NCI-H146 (cell line): ENCODE data around the gene NRP1.
"Not testable (repeated sequence)": the region's sequence is repeated elsewhere in the genome, so short reads cannot be mapped to it uniquely, and the experiment has no call there.

ENCODE experiments used
- DNase-seq: peaks from one replicate; lab custom pipeline; 2025; lab: John Stamatoyannopoulos, UW

NRP1 gene

GRCh38 chr10:33334153-33334804, at the start of gene NRP1:
NRP1 (minus strand) TSS chr10:33334667; CDS start chr10:33334382, 285 bp downstream.
- peak; percentile 61 for DNase-seq

DNA sequence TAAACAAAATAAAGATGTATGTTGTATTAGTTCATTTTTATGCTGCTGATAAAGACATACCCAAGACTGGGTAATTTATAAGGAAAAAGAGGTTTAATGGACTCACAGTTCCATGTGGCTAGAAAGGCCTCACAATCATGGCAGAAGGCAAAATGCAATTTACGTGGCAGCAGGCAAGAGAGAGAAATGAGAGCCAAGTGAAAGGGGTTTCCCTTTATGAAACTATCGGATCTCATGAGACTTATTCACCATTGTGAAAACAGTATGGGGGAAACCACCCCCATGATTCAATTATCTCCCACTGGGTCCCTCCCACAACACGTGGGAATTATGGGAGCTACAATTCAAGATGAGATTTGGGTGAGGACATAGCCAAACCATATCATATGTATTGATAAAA, 49.7 kb upstream of the NRP1 start:
- DNase-seq, result not testable (repeated sequence)

DNA sequence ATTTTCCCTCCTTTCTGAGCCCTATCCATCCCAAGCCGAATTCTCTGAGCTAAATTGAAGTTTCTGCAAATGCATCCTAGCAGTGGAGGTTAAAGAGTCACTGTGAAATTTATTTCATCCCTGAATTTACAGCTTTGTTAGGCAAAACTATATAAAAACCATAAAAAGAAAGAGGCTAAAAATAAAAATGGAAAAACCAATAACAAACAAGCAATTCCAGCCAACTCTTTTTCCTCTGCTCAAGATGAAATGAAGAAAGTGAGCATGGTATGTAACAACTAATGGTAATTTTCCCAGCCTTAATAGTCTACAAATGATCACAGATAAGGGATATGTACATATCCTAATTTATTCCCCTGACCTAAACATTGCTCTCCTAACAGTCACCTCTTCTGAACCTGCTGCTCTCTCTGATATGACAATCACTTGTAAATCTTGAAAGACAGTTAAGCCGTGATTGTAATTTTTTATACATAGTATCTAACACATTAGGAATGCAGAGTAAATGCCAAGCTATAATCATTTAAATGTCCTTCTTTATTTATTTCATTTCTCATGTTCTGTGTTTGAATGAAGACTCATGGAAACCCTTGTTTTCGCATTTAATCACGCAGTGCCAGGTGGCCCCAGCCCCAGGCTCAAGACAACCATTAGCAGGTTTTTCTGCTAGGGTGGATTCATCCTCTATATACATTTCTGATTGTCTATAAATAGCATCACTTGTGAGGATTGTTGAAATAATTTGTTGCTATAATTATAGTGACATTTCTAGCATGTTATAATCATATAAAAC, 48.6 kb upstream of the NRP1 start:
- DNase-seq, result no peak

- DNase-seq, result no peak
Measured at GRCh38 chr10:33382216-33382600, 47.7 kb upstream of the NRP1 start.

- DNase-seq, result no peak
Measured at GRCh38 chr10:33381451-33382215, 47.2 kb upstream of the NRP1 start.

- no peak for DNase-seq
Measured at GRCh38 chr10:33377658-33378025, 43.2 kb upstream of the NRP1 start.

DNA sequence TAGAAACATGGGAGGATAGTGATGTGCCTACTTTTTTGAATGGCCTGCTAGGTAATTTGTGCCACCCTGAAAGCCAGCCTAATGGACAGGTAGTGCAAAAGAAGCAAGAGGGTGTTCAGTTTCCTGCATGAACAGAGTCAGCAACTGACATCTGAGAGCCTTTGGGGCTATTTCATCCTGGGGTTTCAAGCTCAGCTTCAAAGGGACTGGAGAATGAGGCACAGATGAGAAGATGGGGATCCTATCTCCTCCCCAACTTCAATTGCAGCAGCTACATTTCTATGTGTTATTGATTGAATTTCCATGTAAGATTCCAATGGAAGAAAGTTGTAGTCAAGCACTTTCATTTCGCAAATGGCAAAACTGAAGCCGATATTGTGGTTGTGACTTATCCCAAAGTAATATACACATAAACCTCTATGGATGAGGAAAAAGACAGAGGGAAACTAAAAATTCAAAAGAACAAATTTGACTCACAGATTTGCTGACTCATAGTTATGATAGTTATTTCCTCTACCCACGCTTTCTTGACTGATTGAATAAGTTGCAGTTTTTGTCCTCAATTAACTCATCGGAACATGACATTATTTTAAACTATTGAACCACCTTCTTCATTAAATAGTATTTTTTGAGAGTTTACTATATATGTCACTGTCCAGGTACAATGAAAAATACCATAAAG, 42.6 kb upstream of the NRP1 start:
- DNase-seq, result no peak

DNA sequence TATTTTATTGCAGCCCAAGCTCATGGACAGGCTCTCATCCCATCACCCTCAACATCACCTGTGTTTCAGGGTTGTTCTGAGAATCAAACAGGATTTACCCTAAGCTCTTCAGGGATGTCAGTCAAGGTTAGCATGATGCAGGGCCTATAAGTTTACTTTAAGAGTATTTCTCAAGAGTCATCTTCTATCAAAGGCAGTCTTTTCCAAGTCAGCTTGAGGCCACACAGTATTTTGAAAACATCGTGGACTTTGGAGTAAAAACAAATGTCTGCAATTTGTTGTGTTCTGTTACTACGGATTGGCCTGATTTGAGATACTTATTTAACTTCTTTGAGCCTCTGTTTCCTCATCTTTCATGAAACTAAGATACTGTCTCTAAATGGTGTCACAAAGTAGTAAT, 42.0 kb upstream of the NRP1 start:
- no peak for DNase-seq

GRCh38 chr10:33373263-33373662, 38.8 kb upstream of the NRP1 start:
- no peak for DNase-seq

GRCh38 chr10:33371234-33371633, 36.8 kb upstream of the NRP1 start:
- DNase-seq, result no peak

DNA sequence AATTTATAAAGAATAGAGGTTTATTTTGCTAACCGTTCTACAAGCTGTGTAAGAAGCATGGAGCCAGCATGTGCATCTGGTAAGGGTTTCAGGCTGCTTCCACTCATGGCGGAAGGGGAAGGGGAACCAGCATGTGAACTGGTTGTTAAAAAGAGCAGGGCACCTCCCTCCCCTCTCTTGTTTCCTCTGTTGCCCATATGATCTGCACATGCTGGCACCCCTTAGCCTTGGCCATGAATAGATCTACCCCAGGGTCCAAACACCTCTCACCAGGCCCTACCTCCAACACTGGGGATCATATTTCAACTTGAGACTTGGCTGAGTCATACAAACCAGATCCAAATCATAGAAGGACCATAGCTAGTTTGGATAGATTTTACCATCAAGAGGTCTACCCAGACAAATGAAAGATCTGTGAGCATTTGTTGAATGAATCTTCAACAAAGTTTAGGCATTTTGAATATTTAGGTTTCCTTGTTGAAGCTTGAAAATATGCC, 36.0 kb upstream of the NRP1 start:
- no peak for DNase-seq

DNA sequence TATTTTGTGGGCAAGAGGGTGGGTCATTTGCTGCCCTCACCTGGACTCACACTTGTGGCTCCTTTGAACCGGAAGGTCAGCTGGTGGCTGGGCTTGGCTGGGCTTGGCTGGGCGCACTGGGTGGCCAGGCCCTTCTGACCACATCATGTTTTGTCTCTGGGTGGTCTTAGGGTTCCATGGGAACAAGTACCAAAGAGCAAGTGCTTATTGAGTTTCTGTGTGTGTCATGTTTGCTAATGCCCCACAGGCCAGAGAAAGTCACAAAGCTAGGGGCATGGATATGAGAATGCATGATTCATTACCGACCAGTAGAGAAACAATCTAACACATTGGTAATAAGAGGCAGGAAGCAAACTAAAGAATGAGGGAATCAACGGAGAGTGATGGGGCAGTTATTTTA, 33.6 kb upstream of the NRP1 start:
- no peak for DNase-seq

GRCh38 chr10:33365871-33366411, 31.5 kb upstream of the NRP1 start:
- no peak for DNase-seq

DNA sequence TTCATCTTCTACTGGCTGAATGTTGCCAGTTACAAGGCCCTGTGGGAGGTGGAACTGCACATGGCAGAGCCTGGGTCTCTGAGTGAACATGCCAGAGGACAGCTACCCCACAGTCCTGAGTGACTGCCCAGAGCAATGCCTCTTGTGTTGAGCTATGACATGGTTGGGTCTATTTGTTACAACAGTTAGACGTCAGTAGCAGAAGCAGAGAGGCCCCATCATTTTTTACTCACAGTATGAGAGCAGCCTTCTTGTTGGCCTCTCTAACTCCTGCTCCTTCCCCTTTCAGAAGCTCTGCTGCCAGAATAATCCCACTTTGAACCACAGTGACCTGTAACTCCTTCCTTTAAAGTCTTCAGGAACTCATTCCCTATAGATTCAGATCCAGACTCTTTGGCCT, 30.8 kb upstream of the NRP1 start:
- no peak for DNase-seq

DNA sequence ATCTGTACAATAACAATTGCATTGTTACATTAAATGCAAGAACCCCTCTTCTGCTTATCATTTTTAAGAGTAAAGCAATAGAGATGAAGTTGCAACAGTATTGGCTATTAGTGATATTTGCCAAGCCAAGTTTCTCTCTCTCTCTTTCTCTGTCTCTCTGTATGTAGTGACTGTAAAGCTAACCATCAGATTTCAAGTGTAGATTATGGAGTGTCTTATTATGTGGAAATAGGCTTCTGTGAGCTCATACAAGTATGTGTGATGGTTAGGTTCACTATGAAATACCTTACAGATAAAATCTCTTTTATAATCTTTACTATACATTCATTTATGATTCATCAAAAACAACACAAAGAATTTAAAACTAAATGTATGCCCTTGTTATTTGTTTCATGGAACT, 28.6 kb upstream of the NRP1 start:
- no peak for DNase-seq

DNA sequence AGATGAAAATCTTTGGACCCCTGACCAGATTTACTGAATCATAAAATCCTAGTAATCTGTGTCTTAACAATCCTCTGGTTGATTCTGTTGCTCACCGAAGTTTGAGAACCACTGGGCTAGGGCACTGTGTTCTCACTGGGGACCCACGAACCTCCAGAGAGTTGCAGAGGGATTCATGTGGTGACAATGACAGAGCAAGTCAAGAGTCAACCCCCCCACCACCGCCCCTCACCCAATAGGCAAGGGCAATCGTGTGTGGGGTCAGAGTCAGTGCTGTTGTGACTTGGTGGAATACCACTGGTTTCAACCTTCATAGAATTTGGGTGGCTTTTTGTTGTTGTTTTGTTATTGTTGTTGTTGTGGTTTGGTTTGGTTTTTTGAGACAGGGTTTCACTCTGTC, 23.5 kb upstream of the NRP1 start:
- DNase-seq, result no peak

GRCh38 chr10:33355274-33355673, 20.8 kb upstream of the NRP1 start:
- no peak for DNase-seq

GRCh38 chr10:33353853-33354252, 19.4 kb upstream of the NRP1 start:
- no peak for DNase-seq

- no peak for DNase-seq
Measured at GRCh38 chr10:33353334-33353733, 18.9 kb upstream of the NRP1 start.

GRCh38 chr10:33352615-33353014, 18.1 kb upstream of the NRP1 start:
- no peak for DNase-seq

DNA sequence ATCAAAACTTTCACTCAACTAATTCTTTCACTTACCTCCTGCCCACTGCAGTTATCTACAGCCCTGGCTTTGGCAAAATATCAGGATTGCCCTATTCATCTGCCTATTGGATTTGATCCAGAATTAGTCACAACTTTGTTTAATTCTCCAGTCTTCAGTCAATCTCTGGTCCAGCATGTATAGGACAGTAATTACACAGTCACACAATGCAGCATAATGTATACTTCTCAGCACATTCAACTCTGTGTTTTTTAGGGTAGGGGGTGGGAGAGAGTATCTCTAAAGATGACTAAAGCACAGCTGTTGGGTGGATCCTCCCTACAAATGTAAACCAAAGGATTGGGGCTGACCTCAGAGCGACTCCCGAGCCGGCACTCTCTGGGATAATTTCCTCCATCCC, 17.7 kb upstream of the NRP1 start:
- DNase-seq, result no peak

DNA sequence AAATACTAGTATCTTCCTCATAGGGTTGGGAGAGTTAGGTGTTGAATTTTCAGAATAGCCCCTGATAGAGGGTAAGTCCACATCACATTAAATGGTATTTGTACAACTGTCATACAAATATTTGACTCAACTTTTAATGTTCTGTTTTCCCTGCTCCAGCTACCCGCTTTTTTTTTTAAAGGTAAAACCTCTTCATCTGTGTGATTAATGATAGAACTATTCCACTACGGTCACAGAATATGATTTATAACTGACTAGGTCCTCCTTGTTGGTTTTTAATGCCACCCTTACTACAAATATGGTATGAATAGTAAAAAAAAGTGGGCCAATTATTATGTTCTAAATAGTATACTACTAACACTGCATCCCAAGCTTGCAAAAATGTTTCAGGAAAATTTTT, 15.6 kb upstream of the NRP1 start:
- DNase-seq, result no peak
